ENCODE measurements around the gene CHGA.

Gene CHGA

GRCh38 chr14:92945959-92946846 lies 23.3 kb downstream of the CHGA start:
- no peak for DNase-seq

GRCh38 chr14:92946847-92947545 lies 24.0 kb downstream of the CHGA start:
- DNase-seq, result no peak

DNA sequence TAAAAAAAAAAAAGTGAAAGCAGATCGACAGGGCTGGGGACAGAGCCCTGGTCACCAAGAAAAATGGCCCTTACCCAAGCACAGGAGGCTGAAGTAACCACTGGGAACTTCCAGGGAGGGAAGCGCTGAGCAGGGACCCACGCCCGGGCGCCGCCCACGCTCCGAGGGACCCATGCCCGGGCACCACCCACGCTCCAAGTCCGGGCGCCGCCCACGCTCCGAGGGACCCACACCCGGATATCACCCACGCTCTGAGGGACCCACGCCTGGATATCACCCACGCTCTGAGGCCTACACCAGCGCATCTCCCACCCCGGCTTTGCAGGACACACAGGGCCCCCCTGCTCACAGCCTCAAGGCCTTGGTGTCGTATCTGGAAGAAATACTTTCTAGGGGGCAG lies 25.7 kb downstream of the CHGA start:
- DNase-seq, result no peak

DNA sequence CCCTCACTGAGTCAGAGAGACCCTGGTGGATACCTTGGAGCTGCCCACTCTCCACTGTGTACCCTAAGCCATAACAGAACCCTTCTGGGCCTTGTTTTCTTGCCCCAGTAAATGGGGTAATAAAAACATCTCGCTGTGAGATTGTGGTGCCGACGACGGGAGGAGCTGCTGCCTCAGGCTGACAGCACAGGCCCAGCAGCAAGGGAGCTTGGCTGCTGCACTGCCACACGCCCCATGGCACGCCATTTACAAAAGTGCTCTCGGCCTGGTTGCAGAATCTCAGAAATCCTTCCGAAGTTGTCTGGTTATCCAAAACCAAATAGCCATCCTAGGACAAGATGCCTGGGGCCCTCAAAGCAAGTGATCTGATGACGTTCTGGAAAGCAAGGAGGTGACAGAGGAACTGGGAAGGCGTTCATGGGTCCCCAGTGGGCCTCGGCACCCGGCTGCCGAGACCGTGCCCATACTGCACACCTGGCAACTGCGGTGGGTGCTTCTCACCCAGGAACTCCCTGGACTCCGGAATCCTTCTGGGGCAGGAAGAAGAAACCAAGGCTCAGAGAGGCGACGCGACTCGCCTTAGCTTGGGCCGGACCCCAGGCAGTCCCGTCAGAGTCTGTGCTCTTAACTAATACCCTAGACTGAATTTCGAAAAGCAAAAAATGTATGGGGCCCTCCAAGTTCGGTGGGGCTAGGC lies 26.7 kb downstream of the CHGA start:
- no peak for DNase-seq

DNA sequence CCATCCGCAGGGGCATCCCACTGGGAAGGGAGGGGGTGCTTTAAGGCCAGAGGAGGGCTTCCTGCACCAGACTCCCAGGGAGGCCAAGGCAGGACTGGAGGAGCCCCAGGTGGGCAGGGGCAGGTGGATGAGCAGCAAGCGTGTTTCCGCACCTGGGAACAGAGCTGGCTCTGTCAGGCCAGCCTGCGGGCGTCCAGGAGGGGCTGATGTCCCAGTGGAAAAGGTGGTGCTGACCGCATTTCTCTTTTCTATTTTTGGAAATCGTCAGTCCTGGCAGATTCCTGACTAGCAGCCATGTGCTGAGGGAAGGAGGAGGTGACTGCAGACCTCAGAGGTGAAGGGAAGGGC lies 27.2 kb downstream of the CHGA start:
- no peak for DNase-seq

DNA sequence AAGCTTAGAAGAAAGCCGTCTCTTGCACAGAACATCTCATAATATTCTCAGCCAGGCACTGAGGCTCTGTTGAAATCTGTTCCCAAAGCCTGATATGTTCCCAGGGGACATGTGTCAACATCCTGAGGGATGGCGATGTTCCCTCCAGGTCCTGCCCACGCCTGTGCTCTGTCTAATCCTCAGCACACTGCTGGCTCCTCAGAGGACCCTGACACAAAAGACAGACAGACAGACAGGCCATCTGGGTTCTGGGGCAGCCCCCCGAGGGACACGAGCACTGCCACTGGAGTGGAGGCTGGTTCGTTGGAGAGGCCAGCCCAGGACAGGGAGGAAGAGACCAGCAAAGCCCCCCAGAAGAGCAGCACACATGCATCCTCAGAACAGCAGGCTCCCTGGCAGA lies 27.8 kb downstream of the CHGA start:
- DNase-seq, result no peak

DNA sequence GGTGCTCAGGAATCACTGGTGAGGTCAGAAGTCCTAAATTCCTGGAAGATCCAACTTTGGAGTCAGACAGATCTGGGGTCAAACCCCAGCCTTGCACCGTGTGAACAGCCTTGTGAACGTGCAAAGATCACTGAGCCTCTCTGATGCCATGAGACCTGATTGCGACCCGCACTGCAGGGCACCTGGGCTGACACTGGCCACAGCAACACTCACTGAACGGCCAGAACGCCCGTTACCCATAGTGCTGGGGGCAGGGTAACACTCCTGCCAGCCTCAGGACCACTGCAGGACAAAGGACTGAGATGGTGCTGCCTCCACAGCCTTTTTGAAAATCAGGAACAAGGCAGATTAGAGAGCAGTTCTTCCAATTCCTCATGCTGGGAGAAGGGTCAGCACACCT lies 28.3 kb downstream of the CHGA start:
- DNase-seq, result no peak

GRCh38 chr14:92951912-92952471 lies 29.0 kb downstream of the CHGA start:
- peak; percentile 7 to 16 for DNase-seq

DNA sequence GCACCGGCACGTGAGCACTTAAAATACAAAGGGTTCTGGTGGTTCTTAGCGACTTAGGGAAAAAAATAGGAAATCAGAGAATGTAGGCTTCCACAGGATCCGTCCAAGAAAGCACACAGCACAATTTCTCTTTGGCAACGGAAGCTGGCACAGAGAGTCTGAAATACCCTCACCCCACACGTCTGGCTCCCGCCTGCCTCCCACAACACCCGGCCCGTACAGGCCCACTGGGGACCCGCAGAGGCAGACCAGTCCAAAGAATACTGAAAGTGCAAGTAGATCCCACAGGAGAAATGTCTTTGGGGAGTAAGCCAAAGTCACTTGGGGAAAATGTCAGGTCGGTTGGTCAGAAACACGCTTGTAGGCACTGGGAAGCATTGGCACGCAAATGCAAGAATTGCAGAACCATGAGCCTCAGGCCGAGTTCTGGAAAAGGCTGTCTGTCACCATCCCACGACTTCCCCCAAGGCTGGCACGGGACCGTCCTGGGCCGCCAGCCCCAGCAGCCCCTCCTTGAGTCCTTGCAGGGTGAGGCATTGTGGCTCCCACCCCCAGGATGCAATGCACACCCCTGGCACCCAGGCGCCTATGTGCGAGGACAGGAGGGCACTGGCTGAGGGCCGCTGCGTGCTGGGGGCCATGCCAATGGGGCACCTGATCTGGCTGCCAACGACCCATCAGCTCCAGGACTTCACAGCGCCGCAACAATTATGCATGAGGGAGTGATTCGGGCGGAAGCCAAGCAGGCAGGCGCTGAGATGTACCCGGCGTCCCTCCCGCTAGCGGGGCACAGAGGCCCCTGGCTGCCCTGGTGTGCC lies 29.7 kb downstream of the CHGA start:
- DNase-seq, result no peak

GRCh38 chr14:92953526-92953925 lies 30.6 kb downstream of the CHGA start:
- no peak for DNase-seq

DNA sequence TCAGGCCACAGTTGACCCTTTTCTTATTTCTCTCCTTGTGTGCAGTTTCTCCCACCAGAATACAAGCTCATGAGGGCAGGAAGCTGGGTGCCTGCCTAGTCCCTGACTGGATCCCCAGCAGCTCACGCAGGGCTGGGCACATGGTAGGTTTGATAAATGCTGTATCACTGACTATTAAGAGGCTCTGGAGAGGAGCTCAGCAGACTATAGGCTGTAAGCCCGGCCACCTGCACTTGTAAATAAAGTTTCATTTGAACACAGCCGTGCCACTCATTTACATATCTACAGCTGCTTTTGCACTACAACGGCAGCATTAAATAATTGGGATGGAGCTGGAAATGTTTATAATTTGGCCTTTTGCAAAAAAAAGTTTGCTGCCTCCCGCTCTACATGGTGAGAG lies 32.0 kb downstream of the CHGA start:
- DNase-seq, result no peak

- no peak for DNase-seq
These were observed 32.4 kb downstream of the CHGA start for GRCh38 chr14:92955381-92955780.

GRCh38 chr14:92956961-92957360 lies 34.0 kb downstream of the CHGA start:
- no peak for DNase-seq

DNA sequence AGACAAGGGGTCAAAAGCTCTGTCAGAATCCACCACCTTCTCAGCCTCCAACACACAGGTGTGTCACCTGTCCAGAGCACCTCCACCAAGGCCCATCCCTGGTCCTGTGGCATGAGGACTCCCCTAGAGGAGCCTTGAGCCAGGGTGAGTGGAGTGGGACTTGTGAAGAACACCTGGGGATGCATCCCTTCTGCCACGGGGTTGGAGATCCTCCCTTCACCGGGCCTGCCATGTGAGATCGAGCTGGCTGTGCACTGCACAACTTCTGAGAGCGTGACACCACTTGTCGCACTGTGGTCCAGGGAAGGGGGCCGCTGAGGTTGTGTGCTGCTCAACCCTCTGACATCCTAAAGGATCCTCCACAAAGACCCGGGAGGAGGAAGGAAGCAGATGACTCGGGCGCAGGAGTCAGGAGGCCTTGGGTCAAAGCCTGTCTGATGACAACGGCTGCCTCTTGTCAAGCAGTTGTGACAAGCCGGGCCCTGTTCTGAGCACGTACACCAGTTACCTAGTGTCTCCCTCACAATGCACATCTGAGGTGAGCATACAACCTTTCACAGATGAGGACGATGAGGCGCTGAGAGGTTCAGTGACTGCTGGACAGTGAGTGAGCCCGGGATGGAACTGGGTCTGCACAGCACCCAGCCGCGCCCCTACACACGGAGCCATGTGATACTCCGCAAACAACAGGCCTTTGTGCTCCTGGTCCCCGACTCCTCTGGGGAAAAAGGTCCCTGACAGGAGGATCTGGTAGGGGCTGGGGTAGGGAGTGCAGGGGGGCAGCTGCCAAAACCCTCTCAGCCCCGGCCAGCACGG lies 35.6 kb downstream of the CHGA start:
- no peak for DNase-seq

DNA sequence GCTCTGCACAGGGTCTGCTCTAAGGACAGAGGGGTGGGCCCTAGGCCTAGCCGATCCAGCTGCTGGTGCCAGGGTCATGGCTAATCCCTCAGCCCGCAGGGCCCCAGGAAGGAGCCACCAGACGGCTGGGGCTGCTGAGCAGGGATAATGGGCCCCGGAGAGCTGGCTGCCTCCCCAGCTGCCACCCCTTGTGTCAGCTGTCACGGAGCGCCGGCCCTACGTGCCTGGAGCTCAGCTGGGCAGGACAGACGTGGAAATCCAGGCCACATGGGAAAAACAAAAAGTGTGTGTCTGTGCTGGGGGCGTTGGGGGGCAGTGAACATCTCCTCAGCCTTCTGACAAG lies 36.2 kb downstream of the CHGA start:
- DNase-seq, result no peak

- no peak for DNase-seq
These were observed 37.1 kb downstream of the CHGA start for GRCh38 chr14:92959761-92960680.

DNA sequence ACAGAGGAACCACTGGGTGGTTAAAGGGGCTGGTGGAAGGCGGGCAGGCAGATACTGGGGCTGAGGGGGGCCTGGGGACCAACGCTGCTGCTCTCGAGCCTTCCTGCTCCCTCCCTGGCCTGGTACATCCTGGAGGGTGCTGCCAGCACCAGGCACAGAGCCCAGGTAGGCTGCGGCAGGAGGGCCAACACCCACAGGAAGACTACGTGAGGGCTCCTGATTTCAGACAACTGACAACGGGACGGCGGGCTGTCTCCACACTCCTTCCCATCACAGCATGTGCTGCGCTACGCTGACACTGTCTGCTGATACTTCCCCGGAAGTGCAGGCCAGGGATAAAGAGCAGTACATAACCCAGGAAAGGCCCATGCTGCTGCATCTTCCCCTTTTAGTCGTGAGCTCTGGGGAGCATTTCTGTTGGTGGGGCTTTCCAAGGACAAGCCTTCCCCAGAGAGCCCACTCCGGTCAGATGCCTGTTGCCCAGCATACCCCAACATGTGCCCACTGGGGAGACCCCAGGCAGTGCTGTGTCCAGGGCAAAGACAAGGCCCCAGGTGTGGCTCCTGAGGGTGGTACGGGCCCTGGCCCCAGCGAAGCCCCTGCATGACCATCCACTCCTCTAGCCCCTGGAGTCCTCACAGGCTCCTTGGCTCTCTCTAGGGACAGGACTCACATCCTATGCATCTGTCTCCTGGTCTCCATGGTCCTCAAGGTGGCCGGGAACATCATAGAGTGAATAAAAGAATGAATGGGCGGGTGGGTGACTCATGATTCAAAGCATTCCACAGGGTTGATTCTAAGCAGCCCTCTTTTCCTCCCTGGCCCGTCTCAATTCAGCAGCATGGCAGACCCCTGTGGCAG lies 38.0 kb downstream of the CHGA start:
- DNase-seq, result no peak

- no peak for DNase-seq
These were observed 38.6 kb downstream of the CHGA start for GRCh38 chr14:92961567-92961855.

- no peak for DNase-seq
These were observed 39.3 kb downstream of the CHGA start for GRCh38 chr14:92962031-92962830.
